NCI-H1092 treated with DMSO at 0.1 percent for 48 hours (cell line): Measurements from ENCODE around the gene CNOT6.

Experiments used
- DNase-seq: peaks from one replicate; lab custom pipeline; 2025; lab: John Stamatoyannopoulos, UW

The CNOT6 gene

DNA sequence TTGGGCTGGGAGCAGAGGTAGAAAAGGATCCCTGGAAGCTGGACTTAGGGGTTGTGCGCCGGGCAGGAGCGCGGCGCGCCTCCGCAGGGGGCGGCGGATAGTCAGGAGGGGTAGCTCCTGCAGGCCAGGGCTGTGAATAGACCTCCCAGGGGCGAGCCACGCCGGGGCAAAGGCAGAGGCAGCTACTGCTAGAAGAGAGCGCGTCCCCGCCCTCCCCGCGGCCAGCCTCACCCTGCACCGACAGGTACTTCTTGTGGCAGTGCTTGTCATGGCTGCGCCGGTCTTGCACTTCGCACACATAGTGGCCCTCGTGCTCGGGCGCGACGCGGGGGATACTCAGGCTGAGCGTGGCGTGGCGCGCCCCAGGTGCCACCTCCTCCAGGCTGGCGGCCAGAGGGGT is 127.1 kb downstream of the CNOT6 start:
- DNase-seq: no peak

DNA sequence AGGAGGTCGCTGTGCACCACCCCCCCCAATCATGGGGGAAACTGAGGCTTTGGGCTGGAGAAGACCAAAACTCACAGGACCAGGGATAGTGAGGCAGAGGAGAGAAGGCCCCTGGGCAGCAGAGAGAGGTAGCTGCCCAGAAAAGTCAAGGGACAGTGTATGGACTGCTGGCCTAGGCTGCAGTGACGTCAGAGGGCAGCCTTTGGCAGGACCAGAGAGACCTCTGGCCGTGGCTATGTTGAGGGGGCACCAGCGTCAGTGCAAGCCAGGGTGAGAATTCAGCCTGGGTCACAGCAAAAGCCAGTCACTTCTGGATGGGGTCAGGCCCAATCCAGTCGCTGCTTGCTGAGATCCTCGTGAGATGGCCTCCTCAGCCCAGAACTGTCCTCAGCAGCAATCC is 128.7 kb downstream of the CNOT6 start:
- DNase-seq: no peak

DNA sequence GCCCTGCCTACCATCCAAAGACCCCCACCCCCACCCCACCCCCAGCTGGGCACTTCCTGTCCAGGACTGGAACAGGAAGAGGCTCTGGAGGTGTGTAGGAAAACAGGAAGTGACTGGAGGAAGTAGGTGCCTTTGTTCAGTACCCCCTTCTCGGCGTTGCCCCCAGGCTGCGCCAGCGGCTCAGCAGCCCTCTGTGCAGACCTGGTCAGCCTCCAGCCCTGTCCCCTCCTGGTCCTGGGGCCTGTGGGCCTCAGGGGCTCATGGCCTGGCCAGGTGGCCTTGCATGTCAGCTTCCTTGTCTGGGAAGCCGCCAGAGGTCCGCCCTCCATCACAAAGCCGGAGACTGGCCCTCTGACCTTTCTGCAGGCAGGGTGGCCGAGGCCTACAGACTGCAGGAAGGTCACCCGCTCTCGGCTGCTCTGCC is 129.2 kb downstream of the CNOT6 start:
- no peak for DNase-seq

- DNase-seq: no peak
Observed at GRCh38 chr5:180623844-180624243, 129.7 kb downstream of the CNOT6 start.

- DNase-seq: no peak
Observed at GRCh38 chr5:180624587-180624986, 130.4 kb downstream of the CNOT6 start.

- no peak for DNase-seq
Observed at GRCh38 chr5:180625125-180625790, 131.1 kb downstream of the CNOT6 start.

DNA sequence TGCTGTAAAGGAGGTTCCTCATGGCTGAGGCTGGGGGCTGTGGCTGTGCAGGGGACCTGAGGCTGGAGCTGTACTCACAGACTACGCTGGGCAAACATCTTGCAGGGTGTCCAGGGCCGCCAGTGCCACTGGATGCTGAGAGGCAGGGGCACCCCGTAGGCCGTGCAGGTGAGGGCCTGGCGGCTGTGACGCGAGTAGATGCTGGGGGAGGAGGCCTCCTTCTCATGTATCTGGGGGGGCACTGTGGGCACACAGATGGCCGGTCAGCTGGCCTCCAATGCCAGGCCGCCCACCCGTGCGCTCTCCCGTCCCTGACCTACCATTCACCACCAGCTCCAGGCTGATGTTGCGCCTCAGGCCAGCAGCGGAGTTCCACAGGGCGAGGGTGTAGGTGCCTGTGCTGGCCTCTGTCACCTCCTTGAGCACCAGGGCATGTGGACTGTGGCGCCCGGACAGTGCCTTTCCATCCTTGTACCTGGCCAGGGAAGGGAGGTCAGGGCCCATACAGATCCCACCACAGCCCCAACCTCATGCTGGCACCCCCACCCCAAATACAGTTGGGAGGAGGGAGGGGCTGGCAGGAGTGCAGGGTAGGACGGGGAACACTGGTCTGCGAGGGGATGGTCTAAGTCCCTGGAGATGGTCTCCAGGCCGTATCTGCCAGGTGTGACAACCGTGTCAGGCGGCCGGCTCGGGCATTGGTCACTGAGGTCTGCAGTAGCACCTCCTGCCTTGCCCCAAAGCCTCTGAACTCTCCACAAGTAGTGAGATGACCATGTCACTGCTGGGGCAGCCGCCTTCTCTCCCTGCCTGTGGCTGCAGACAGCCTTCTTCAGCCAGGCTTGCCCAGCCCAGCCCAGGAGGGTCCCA is 131.8 kb downstream of the CNOT6 start:
- DNase-seq: no peak

- no peak for DNase-seq
Observed at GRCh38 chr5:180626661-180627385, 132.6 kb downstream of the CNOT6 start.

- DNase-seq: no peak
Observed at GRCh38 chr5:180627386-180628120, 133.4 kb downstream of the CNOT6 start.
